ENCODE measurements around the gene PTPRA. TPM values are rescaled to one million over a fixed set of nuclear protein-coding genes. Genes with fewer than 3 reads are reported as not detected.

Gene PTPRA
- total and polyA plus RNA-seq, 9 of the 15 experiments (the other 6 are each of a cell fraction or from before 2014, with no cell fraction given), result 3.4 to 80.5 (median 28.0) TPM

DNA sequence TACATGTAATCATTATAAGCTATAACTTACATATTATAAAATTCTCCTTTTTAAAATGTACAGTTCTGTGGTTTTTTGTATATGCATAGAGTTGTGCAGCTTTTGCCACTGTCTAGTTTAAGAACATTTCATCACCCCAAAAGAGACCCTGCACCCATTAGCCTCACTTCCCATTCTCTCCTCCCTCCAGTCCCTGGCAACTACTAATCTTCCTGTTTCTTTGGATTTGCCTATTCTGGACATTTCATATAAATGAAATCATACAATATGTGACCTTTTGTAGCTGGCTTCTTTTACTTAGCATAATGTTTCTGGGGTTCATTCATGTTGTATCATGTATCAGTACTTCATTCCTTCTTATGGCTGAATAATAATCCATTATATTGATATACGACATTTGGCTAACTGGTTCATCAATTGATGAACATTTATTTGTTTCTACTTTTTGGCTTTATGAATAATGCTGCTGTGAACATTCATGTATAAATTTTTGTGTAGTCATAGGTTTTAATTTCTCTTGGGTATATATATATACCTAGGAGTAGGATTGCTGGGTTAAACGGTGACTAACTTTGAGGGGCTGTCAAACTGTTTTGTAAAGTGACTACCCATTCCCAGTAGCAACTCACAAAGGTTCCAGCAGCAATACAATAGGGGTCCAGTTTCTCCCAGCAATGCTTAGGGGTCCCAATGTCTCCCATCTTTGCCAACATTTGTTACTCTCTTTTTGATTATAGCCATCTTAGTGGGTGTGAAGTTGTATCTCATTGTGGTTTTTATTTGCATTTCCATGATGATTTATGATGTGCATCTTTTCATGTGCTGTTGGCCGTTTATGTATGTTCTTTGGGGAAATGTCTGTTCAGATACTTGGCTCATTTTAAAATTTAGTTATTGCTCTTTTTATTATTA, 10.7 kb downstream of the PTPRA start:
- ChIA-PET POLR2A (interaction anchor here (0.6 kb wide), 1 partner anchor 9 kb away, joined by 4 read pairs; no protein-coding TSS in a partner anchor), CTCF (ENCODE audit: low intra/inter-chr PET ratio) (no interaction called here)
- in situ Hi-C loops (cut with MboI), result no loop called here
- Histone ChIP-seq H3K79me2 (ENCODE audit: control insufficient read depth, insufficient read depth, low read length) (peaks cover 85% of the 10 kb centered on the region), H3K27me3 (ENCODE audit: control insufficient read depth in 2 of 2, insufficient read depth in 2 of 2, low read length in 2 of 2) (no peaks in the 10 kb centered on the region), H2AFZ (ENCODE audit: low read depth, low read length) (no peak overlapping the region), H3K9ac (ENCODE audit: insufficient read depth in 1 of 2, low read depth in 2 of 2, low read length in 2 of 2) (no peak overlapping the region), H3K9me3 (replicated peaks; ENCODE audit: control insufficient read depth, insufficient read depth, low read depth, low read length) (no peaks in the 10 kb centered on the region), H3K9me1 (ENCODE audit: control insufficient read depth, insufficient read depth, low read length) (no peaks in the 10 kb centered on the region), H3K4me3 (no peak overlapping the region), H4K20me1 (replicated peaks; ENCODE audit: control insufficient read depth, insufficient read depth, low read length) (peaks cover 5% of the 10 kb centered on the region; the same call in 1 of the 2 replicates), H3K27ac (ENCODE audit: extremely low read depth, low read depth, low read length) (no peak overlapping the region), H3K4me2 (ENCODE audit: insufficient read depth, low read length) (no peak overlapping the region), H3K4me1 (replicated peaks in 1 of 2; ENCODE audit: control insufficient read depth in 2 of 2, insufficient read depth in 2 of 2, low read length in 2 of 2) (peaks cover 0 to 4% of the 10 kb centered on the region in 2 experiments; a peak in 2 of 5 replicates), H3K36me3 (ENCODE audit: control insufficient read depth, insufficient read depth, low read length) (peaks cover 2% of the 10 kb centered on the region; the same call in 1 of the 3 replicates)
- BruUV-seq (replicated peaks), result no TSS peak
- 62% methylated on average over 3 of the region's 3 CpGs for WGBS (ENCODE audit: insufficient coverage, low coverage, missing lambda C conversion rate)
- intact Hi-C loops (cut with micrococcal nuclease), result no loop called here
- no peak for DNase-seq (ENCODE audit: extremely low read depth in 1 of 4, low spot score in 3 of 4)
- ATAC-seq, result no peak
- FAIRE-seq, result no peak
- TF ChIP-seq ATF1 (CRISPR knock-in tag; IDR thresholded peaks at IDR 0.05) (no peak), ATF1 (tag; IDR thresholded peaks at IDR 0.05) (no peak), ASH1L (IDR thresholded peaks at IDR 0.05; ENCODE audit: borderline replicate concordance, low read depth, partially characterized antibody) (no peak), POLR3A (IDR thresholded peaks at IDR 0.05; ENCODE audit: borderline replicate concordance, extremely low read depth, insufficient read depth, insufficient read length) (no peak), ZNF57 (CRISPR knock-in tag; IDR thresholded peaks at IDR 0.05) (no peak), HNRNPK (IDR thresholded peaks at IDR 0.05; ENCODE audit: low read depth, low read length, poor library complexity, severe bottlenecking) (no peak), ZNF764 (CRISPR knock-in tag; IDR thresholded peaks at IDR 0.05; ENCODE audit: low read depth) (no peak), HNRNPLL (IDR thresholded peaks at IDR 0.05; ENCODE audit: low read depth, low read length, poor library complexity, severe bottlenecking) (no peak), ZNF436 (CRISPR knock-in tag; IDR thresholded peaks at IDR 0.05) (no peak), SIX5 (IDR thresholded peaks at IDR 0.05; ENCODE audit: borderline replicate concordance in 1 of 2, insufficient read depth in 1 of 2, low read depth in 1 of 2, low read length in 2 of 2) (no peak), NUFIP1 (IDR thresholded peaks at IDR 0.05; ENCODE audit: partially characterized antibody) (no peak)
- TF ChIP-seq, protein P1, sequence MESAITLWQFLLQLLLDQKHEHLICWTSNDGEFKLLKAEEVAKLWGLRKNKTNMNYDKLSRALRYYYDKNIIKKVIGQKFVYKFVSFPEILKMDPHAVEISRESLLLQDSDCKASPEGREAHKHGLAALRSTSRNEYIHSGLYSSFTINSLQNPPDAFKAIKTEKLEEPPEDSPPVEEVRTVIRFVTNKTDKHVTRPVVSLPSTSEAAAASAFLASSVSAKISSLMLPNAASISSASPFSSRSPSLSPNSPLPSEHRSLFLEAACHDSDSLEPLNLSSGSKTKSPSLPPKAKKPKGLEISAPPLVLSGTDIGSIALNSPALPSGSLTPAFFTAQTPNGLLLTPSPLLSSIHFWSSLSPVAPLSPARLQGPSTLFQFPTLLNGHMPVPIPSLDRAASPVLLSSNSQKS (CRISPR knock-in tag; IDR thresholded peaks at IDR 0.05), result no peak
- TF ChIP-seq, protein P2, sequence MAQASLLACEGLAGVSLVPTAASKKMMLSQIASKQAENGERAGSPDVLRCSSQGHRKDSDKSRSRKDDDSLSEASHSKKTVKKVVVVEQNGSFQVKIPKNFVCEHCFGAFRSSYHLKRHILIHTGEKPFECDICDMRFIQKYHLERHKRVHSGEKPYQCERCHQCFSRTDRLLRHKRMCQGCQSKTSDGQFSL (CRISPR knock-in tag; IDR thresholded peaks at IDR 0.05), result no peak
- TF ChIP-seq, protein P2 (tag; IDR thresholded peaks at IDR 0.05), result no peak
- TF ChIP-seq, protein P3, sequence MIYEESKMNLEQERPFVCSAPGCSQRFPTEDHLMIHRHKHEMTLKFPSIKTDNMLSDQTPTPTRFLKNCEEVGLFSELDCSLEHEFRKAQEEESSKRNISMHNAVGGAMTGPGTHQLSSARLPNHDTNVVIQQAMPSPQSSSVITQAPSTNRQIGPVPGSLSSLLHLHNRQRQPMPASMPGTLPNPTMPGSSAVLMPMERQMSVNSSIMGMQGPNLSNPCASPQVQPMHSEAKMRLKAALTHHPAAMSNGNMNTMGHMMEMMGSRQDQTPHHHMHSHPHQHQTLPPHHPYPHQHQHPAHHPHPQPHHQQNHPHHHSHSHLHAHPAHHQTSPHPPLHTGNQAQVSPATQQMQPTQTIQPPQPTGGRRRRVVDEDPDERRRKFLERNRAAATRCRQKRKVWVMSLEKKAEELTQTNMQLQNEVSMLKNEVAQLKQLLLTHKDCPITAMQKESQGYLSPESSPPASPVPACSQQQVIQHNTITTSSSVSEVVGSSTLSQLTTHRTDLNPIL (CRISPR knock-in tag; IDR thresholded peaks at IDR 0.05), result no peak
- TF ChIP-seq, protein P4, sequence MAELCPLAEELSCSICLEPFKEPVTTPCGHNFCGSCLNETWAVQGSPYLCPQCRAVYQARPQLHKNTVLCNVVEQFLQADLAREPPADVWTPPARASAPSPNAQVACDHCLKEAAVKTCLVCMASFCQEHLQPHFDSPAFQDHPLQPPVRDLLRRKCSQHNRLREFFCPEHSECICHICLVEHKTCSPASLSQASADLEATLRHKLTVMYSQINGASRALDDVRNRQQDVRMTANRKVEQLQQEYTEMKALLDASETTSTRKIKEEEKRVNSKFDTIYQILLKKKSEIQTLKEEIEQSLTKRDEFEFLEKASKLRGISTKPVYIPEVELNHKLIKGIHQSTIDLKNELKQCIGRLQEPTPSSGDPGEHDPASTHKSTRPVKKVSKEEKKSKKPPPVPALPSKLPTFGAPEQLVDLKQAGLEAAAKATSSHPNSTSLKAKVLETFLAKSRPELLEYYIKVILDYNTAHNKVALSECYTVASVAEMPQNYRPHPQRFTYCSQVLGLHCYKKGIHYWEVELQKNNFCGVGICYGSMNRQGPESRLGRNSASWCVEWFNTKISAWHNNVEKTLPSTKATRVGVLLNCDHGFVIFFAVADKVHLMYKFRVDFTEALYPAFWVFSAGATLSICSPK (IDR thresholded peaks at IDR 0.05; ENCODE audit: borderline replicate concordance), result no peak

All from K562 (cell line).